HCT116 (cell line): ENCODE data around the gene RNF152.

Source experiments
- CTCF ChIP-seq, 3 experiments: fragments of 200-600 bp in 1 of 3; sonication (generic) in 1 of 3; IDR thresholded peaks in 2 of 3; conservative IDR thresholded peaks in 1 of 3; 2 replicates each; pipeline ENCODE4 v1.5.1; 2012 to 2017; ENCODE audit warnings: low read depth in 2 of 3, low read length in 2 of 3, antibody characterized with exemption in 1 of 3, borderline replicate concordance in 1 of 3, control low read depth in 1 of 3, mild to moderate bottlenecking in 1 of 3, mixed read lengths in 1 of 3, mixed run types in 1 of 3, moderate library complexity in 1 of 3; ENCODE audit not compliant: insufficient read depth in 1 of 3
- EZH2 ChIP-seq: fragments of 200-600 bp; sonication (generic); IDR thresholded peaks from 2 replicates; pipeline ENCODE4 v1.6.1; 2017; ENCODE audit warnings: antibody characterized with exemption, mixed run types
- EZH2phosphoT487 ChIP-seq: fragments of 200-600 bp; IDR thresholded peaks from 2 replicates; pipeline ENCODE4 v1.6.1; 2018; ENCODE audit warnings: antibody characterized with exemption, borderline replicate concordance
- MAX ChIP-seq: IDR thresholded peaks from 2 replicates; pipeline ENCODE4 v1.6.1; 2012
- POLR2A ChIP-seq: IDR thresholded peaks from 2 replicates; pipeline ENCODE4 v1.7.0; 2011; ENCODE audit warnings: borderline replicate concordance; ENCODE audit not compliant: insufficient read depth, insufficient read length; ENCODE audit errors: extremely low read depth
- POLR2AphosphoS5 ChIP-seq: IDR thresholded peaks from 2 replicates; pipeline ENCODE4 v1.6.1; 2011; ENCODE audit warnings: mild to moderate bottlenecking, low read depth, low read length, moderate library complexity
- TCF7L2 ChIP-seq: IDR thresholded peaks from 2 replicates; pipeline ENCODE4 v1.7.0; 2011; ENCODE audit warnings: borderline replicate concordance, inconsistent platforms; ENCODE audit not compliant: insufficient read depth, insufficient read length; ENCODE audit errors: extremely low read depth
- ZFX ChIP-seq: fragments of 450-650 bp; IDR thresholded peaks from 2 replicates; pipeline ENCODE4 v1.6.1; 2017

- TF ChIP-seq CTCF (IDR thresholded peaks at IDR 0.05 in 2 of 3, conservative IDR thresholded peaks at IDR 0.05 in 1 of 3; ENCODE audit: borderline replicate concordance in 1 of 3, insufficient read depth in 1 of 3, low read depth in 2 of 3, low read length in 2 of 3): no peak
- no peak for TF ChIP-seq ZFX
- no peak for TF ChIP-seq POLR2AphosphoS5
- no peak for TF ChIP-seq MAX
- no peak for TF ChIP-seq EZH2
- no peak for TF ChIP-seq EZH2phosphoT487
- no peak for TF ChIP-seq POLR2A
- no peak for TF ChIP-seq TCF7L2
Measured at GRCh38 chr18:61894751-61895524, 2.1 kb upstream of the RNF152 start.
